Measurements from ENCODE around the gene RGS7.

DNA sequence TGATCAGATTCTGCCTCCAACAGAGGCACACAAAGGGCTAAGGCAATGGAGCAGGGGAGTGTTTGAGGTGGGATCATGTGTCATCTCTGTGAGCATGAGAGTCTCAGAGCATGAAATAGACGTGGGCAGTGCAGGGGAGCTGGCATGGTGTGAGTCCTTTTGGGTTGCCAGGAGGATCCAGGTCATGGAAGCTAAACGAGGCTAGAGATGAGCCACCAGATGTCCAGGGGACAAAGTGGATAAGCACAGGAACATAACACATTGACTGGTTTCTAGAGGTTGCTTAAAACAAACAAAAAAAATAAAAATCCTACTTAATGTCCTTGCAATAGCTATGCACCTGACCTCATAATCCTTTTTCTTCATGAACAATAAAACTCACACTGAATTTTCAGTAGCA is 490.3 kb downstream of the RGS7 start:
- TF ChIP-seq, protein P1, sequence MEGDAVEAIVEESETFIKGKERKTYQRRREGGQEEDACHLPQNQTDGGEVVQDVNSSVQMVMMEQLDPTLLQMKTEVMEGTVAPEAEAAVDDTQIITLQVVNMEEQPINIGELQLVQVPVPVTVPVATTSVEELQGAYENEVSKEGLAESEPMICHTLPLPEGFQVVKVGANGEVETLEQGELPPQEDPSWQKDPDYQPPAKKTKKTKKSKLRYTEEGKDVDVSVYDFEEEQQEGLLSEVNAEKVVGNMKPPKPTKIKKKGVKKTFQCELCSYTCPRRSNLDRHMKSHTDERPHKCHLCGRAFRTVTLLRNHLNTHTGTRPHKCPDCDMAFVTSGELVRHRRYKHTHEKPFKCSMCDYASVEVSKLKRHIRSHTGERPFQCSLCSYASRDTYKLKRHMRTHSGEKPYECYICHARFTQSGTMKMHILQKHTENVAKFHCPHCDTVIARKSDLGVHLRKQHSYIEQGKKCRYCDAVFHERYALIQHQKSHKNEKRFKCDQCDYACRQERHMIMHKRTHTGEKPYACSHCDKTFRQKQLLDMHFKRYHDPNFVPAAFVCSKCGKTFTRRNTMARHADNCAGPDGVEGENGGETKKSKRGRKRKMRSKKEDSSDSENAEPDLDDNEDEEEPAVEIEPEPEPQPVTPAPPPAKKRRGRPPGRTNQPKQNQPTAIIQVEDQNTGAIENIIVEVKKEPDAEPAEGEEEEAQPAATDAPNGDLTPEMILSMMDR (conservative IDR thresholded peaks at IDR 0.05; ENCODE audit: low read length), result no peak
- no peak for TF ChIP-seq EZH2phosphoT487 (IDR thresholded peaks at IDR 0.05; ENCODE audit: borderline replicate concordance, low read depth, low read length)
